Endothelial cell of umbilical vein (primary cell): ENCODE measurements around the gene RNF125. TPM values are rescaled to one million over a fixed set of nuclear protein-coding genes. Genes with fewer than 3 reads are reported as not detected.

Source experiments
- BruUV-seq: library from RNA; stranded (reverse); fragments of 400-500 nt; replicated peaks from 2 replicates; lab custom pipeline; 2021; lab: Mats Ljungman, UMichigan
- CTCF ChIA-PET: fragments of 300-600, 350-600 bp; sonication (Branson Sonifier 250); formaldehyde crosslinking; loops from one replicate; lab custom pipeline; 2021; ENCODE audit warnings: antibody characterized with exemption, inconsistent platforms; lab: Charles Lee
- POLR2A ChIA-PET: fragments of 300-600, 350-600 bp; sonication (Branson Sonifier 250); formaldehyde crosslinking; loops from one replicate; lab custom pipeline; 2021; ENCODE audit warnings: antibody characterized with exemption, inconsistent platforms; lab: Charles Lee
- DNase-seq: peaks from one replicate; pipeline ENCODE4 v3.0.0-alpha.2; 2011; ENCODE audit warnings: low read depth, low spot score
- FAIRE-seq: peaks from 2 replicates; lab custom pipeline; 2011; peaks lifted over from hg19 to GRCh38; lab: Jason Lieb, UNC
- H2AFZ ChIP-seq: 2 replicates; pipeline ENCODE4 v1.6.0; 2012; ENCODE audit warnings: low read depth, low read length, control low read depth, inconsistent platforms
- H3K27ac ChIP-seq: 2 replicates; pipeline ENCODE4 v1.5.1; 2011; ENCODE audit warnings: low read depth, mild to moderate bottlenecking, control low read depth, low read length, moderate library complexity; ENCODE audit not compliant: insufficient read depth
- H3K27me3 ChIP-seq, 2 experiments: 2 replicates each; pipeline versions ENCODE4 v1.6.0 to v1.6.1; 2011; ENCODE audit warnings: low read length in 2 of 2, mixed read lengths in 1 of 2; ENCODE audit not compliant: control insufficient read depth in 2 of 2, insufficient read depth in 2 of 2
- H3K36me3 ChIP-seq, 2 experiments: 2 replicates in 1 of 2; 3 replicates in 1 of 2; pipeline ENCODE4 v1.5.1; 2011; ENCODE audit warnings: low read length in 2 of 2, mild to moderate bottlenecking in 1 of 2, moderate library complexity in 1 of 2; ENCODE audit not compliant: control insufficient read depth in 2 of 2, insufficient read depth in 2 of 2; ENCODE audit errors: extremely low read depth in 1 of 2
- H3K4me1 ChIP-seq: 3 replicates; pipeline ENCODE4 v1.5.1; 2011; ENCODE audit warnings: mild to moderate bottlenecking, low read length; ENCODE audit not compliant: control insufficient read depth, insufficient read depth; ENCODE audit errors: extremely low read depth
- H3K4me2 ChIP-seq: 2 replicates; pipeline ENCODE4 v1.6.1; 2011; ENCODE audit warnings: low read length, control low read depth, mixed read lengths; ENCODE audit not compliant: insufficient read depth
- H3K4me3 ChIP-seq, 3 experiments: fragments of 200-600 bp in 1 of 3; sonication (generic), shearing (Covaris generic) in 1 of 3; replicated peaks in 1 of 3; 2 replicates each; pipeline ENCODE4 v1.5.1; 2011 to 2016; ENCODE audit warnings: control low read depth in 3 of 3, low read length in 3 of 3, mild to moderate bottlenecking in 2 of 3, inconsistent platforms in 1 of 3, low read depth in 1 of 3, moderate library complexity in 1 of 3; ENCODE audit not compliant: insufficient read depth in 1 of 3
- H3K79me2 ChIP-seq: 2 replicates; pipeline ENCODE4 v1.6.0; 2012; ENCODE audit warnings: low read length, inconsistent platforms; ENCODE audit not compliant: control insufficient read depth, insufficient read depth
- H3K9ac ChIP-seq: replicated peaks from 2 replicates; pipeline ENCODE3; 2011; ENCODE audit warnings: low read length, control low read depth; ENCODE audit not compliant: insufficient read depth; ENCODE audit errors: extremely low read depth
- H3K9me1 ChIP-seq: replicated peaks from 3 replicates; pipeline ENCODE4 v1.6.0; 2011; ENCODE audit warnings: mild to moderate bottlenecking, low read length; ENCODE audit not compliant: control insufficient read depth, insufficient read depth; ENCODE audit errors: extremely low read depth
- H3K9me3 ChIP-seq: replicated peaks from 2 replicates; pipeline ENCODE4 v1.5.1; 2012; ENCODE audit warnings: low read length, inconsistent platforms; ENCODE audit not compliant: control insufficient read depth, insufficient read depth
- H4K20me1 ChIP-seq: replicated peaks from 2 replicates; pipeline ENCODE3; 2011; ENCODE audit warnings: mild to moderate bottlenecking, low read length; ENCODE audit not compliant: control insufficient read depth, insufficient read depth; ENCODE audit errors: extremely low read depth
- CTCF ChIP-seq, 2 donors: IDR thresholded peaks; 1 replicate in 1 of 2; 2 replicates in 1 of 2; pipeline ENCODE4 v1.5.1; 2011; ENCODE audit warnings: low read length in 2 of 2, mild to moderate bottlenecking in 2 of 2, moderate library complexity in 2 of 2, control low read depth in 1 of 2, inconsistent platforms in 1 of 2, low read depth in 1 of 2; ENCODE audit not compliant: insufficient read depth in 1 of 2; ENCODE audit errors: extremely low read depth in 1 of 2
- EZH2 ChIP-seq: IDR thresholded peaks from 2 replicates; pipeline ENCODE4 v1.6.1; 2012; ENCODE audit warnings: borderline replicate concordance, low read depth, mild to moderate bottlenecking, moderate library complexity, low read length, inconsistent platforms; ENCODE audit not compliant: severe bottlenecking
- FOS ChIP-seq: IDR thresholded peaks from 2 replicates; pipeline ENCODE4 v1.6.1; 2011; ENCODE audit warnings: mild to moderate bottlenecking, low read length, moderate library complexity, borderline replicate concordance; ENCODE audit not compliant: insufficient read depth
- GATA2 ChIP-seq: IDR thresholded peaks from 2 replicates; pipeline ENCODE4 v1.7.0; 2011; ENCODE audit warnings: low read depth, mild to moderate bottlenecking, moderate library complexity, mixed read lengths, low read length; ENCODE audit not compliant: insufficient read length, insufficient read depth
- JUN ChIP-seq: IDR thresholded peaks from 2 replicates; pipeline ENCODE4 v1.6.1; 2011; ENCODE audit warnings: borderline replicate concordance, low read depth; ENCODE audit not compliant: insufficient read length, insufficient read depth
- MAX ChIP-seq: IDR thresholded peaks from 2 replicates; pipeline ENCODE4 v1.6.1; 2011; ENCODE audit not compliant: insufficient read depth, insufficient read length
- MYC ChIP-seq: IDR thresholded peaks from one replicate; pipeline ENCODE4 v1.6.1; 2011; ENCODE audit warnings: mild to moderate bottlenecking, low read depth, low read length
- POLR2A ChIP-seq: IDR thresholded peaks from 2 replicates; pipeline ENCODE4 v1.6.1; 2012; ENCODE audit warnings: low read depth, mild to moderate bottlenecking, control low read depth, low read length
- POLR2AphosphoS5 ChIP-seq: IDR thresholded peaks from 2 replicates; pipeline ENCODE4 v1.6.1; 2012; ENCODE audit warnings: low read depth, mild to moderate bottlenecking, control low read depth, low read length, moderate library complexity; ENCODE audit not compliant: insufficient read depth
- dilution Hi-C: fragments of 300-500 bp; cut with MboI; formaldehyde crosslinking; loops from one replicate; pipeline ENCODE4 v1.15.0; 2019; ENCODE audit warnings: low sequenced_read_pairs; ENCODE audit not compliant: extremely low pct_ligation_motif_present
- intact Hi-C: fragments of 100-400 bp; cut with micrococcal nuclease; formaldehyde crosslinking; loops from one replicate; pipeline ENCODE4 v1.10.0; 2022
- polyA plus RNA-seq, 4 experiments: library from polyadenylated mRNA; depleted of rRNA in 3 of 4; stranded (reverse) in 3 of 4; unstranded in 1 of 4; fragments of >200 nt; gene quantifications; 2 replicates each; pipeline versions ENCODE4 v1.2.1 to v1.2.3, GENCODE V29; 2011 to 2012; ENCODE audit warnings: missing spikeins in 1 of 4
- total RNA-seq: library from RNA; stranded (reverse); gene quantifications from 2 replicates; pipeline ENCODE4 v1.2.3, GENCODE V29; 2021

The RNF125 gene
- total and polyA plus RNA-seq, 2 donors (not counting 3 experiments of a cell fraction or from before 2014, with no cell fraction given) = 0.73 to 1.3 TPM

GRCh38 chr18:32032609-32033008 lies 14.0 kb downstream of the RNF125 start:
- no peak overlapping the region for H3K4me2 ChIP-seq
- no peaks in the 10 kb centered on the region for H3K27me3 ChIP-seq
- no peaks in the 10 kb centered on the region for H3K36me3 ChIP-seq
- intact Hi-C loops (no loop called here), dilution Hi-C loops (no loop called here)
- H3K9ac ChIP-seq = no peak overlapping the region
- no peak overlapping the region for H3K4me3 ChIP-seq
- no peaks in the 10 kb centered on the region for H4K20me1 ChIP-seq
- H3K9me1 ChIP-seq = no peaks in the 10 kb centered on the region
- TF ChIP-seq JUN = no peak
- no peak for TF ChIP-seq POLR2A
- no peak for TF ChIP-seq FOS
- TF ChIP-seq MYC = no peak
- no peak for TF ChIP-seq MAX
- no peaks in the 10 kb centered on the region for H3K4me1 ChIP-seq
- FAIRE-seq = no peak
- DNase-seq = no peak
- no TSS peak for BruUV-seq
- ChIA-PET CTCF (interaction anchor here (1.2 kb wide), 1 partner anchor 40 kb away, joined by 4 read pairs; no protein-coding TSS in a partner anchor), POLR2A (no interaction called here)
- no peak overlapping the region for H2AFZ ChIP-seq
- no peak overlapping the region for H3K27ac ChIP-seq
- no peaks in the 10 kb centered on the region for H3K79me2 ChIP-seq
- no peaks in the 10 kb centered on the region for H3K9me3 ChIP-seq

- Histone ChIP-seq H2AFZ (no peak overlapping the region), H3K27ac (no peak overlapping the region), H3K4me3 (no peak overlapping the region), H3K27me3 (no peaks in the 10 kb centered on the region), H3K4me1 (no peaks in the 10 kb centered on the region), H3K9me3 (no peaks in the 10 kb centered on the region), H3K9ac (no peak overlapping the region), H3K9me1 (no peaks in the 10 kb centered on the region), H3K4me2 (no peak overlapping the region), H3K36me3 (no peaks in the 10 kb centered on the region), H4K20me1 (no peaks in the 10 kb centered on the region), H3K79me2 (no peaks in the 10 kb centered on the region)
- FAIRE-seq (no peak), DNase-seq (no peak)
- TF ChIP-seq MYC (no peak), CTCF (IDR thresholded peaks at IDR 0.05; ENCODE audit: extremely low read depth in 1 of 2, insufficient read depth in 1 of 2, low read depth in 1 of 2, low read length in 2 of 2) (no peak), EZH2 (no peak), MAX (no peak), POLR2A (no peak), FOS (no peak), JUN (no peak), POLR2AphosphoS5 (no peak), GATA2 (no peak)
- intact Hi-C loops (no loop called here), dilution Hi-C loops (no loop called here)
- ChIA-PET POLR2A (no interaction called here), CTCF (interaction anchor here (0.8 kb wide), 2 partner anchors 20 to 62 kb away, joined by 3 read pairs; no protein-coding TSS in a partner anchor)
- no TSS peak for BruUV-seq
Measured at GRCh38 chr18:32036506-32037180, 18.0 kb downstream of the RNF125 start.
